A673 (cell line): ENCODE data around the gene ADAM10. TPM values are rescaled to one million over a fixed set of nuclear protein-coding genes. Genes with fewer than 3 reads are reported as not detected.

Source experiments
- BruUV-seq: library from RNA; stranded (reverse); fragments of 400-500 nt; replicated peaks from 2 replicates; lab custom pipeline; 2021; lab: Mats Ljungman, UMichigan
- CTCF ChIA-PET: fragments of 300-600 bp; sonication (Branson Sonifier 250); formaldehyde crosslinking; loops from one replicate; lab custom pipeline; 2022; ENCODE audit warnings: antibody characterized with exemption; lab: Charles Lee
- POLR2A ChIA-PET: fragments of 300-600 bp; sonication (Branson Sonifier 250); formaldehyde crosslinking; loops from one replicate; lab custom pipeline; 2022; ENCODE audit warnings: antibody characterized with exemption; ENCODE audit not compliant: low non-redundant PET; lab: Charles Lee
- DNase-seq: peaks from one replicate; pipeline ENCODE4 v3.0.0-alpha.2; 2015; ENCODE audit warnings: low spot score
- H3K27ac ChIP-seq: fragments of 200-600 bp; sonication (generic); 2 replicates; pipeline ENCODE4 v1.5.1; 2016; ENCODE audit warnings: mixed run types, low read depth, mild to moderate bottlenecking, mixed read lengths, antibody characterized with exemption, low read length; ENCODE audit not compliant: poor library complexity, severe bottlenecking
- H3K27me3 ChIP-seq: fragments of 200-600 bp; sonication (generic); replicated peaks from 2 replicates; pipeline ENCODE4 v1.6.1; 2017; ENCODE audit warnings: mixed run types, low read depth, mild to moderate bottlenecking, mixed read lengths, antibody characterized with exemption, low read length; ENCODE audit not compliant: insufficient read depth, poor library complexity
- H3K36me3 ChIP-seq: fragments of 200-600 bp; sonication (generic); 2 replicates; pipeline ENCODE4 v1.6.1; 2016; ENCODE audit warnings: mixed run types, mild to moderate bottlenecking, mixed read lengths, antibody characterized with exemption, low read length; ENCODE audit not compliant: insufficient read depth, poor library complexity, severe bottlenecking
- H3K4me1 ChIP-seq: fragments of 200-600 bp; sonication (generic); 2 replicates; pipeline ENCODE4 v1.6.1; 2017; ENCODE audit warnings: mixed run types, mild to moderate bottlenecking, mixed read lengths, antibody characterized with exemption, low read length; ENCODE audit not compliant: insufficient read depth, poor library complexity, severe bottlenecking
- H3K4me3 ChIP-seq: fragments of 200-600 bp; sonication (generic); 2 replicates; pipeline ENCODE4 v1.5.1; 2016; ENCODE audit warnings: low read depth, mixed run types, mild to moderate bottlenecking, mixed read lengths, low read length; ENCODE audit not compliant: poor library complexity, severe bottlenecking
- H3K9me3 ChIP-seq: fragments of 200-600 bp; sonication (generic); 2 replicates; pipeline ENCODE4 v1.6.1; 2016; ENCODE audit warnings: mixed run types, low read depth, mild to moderate bottlenecking, mixed read lengths, antibody characterized with exemption, low read length; ENCODE audit not compliant: poor library complexity, severe bottlenecking
- CTCF ChIP-seq: fragments of 300-800, 200-600 bp; sonication (generic); conservative IDR thresholded peaks from 2 replicates; pipeline ENCODE4 v1.5.1; 2017; ENCODE audit warnings: low read depth, mild to moderate bottlenecking, antibody characterized with exemption, low read length, moderate library complexity, mixed read lengths
- EZH2 ChIP-seq: fragments of 200-600 bp; sonication (generic); IDR thresholded peaks from 2 replicates; pipeline ENCODE4 v1.6.1; 2017; ENCODE audit warnings: borderline replicate concordance, low read depth, mild to moderate bottlenecking, mixed read lengths, antibody characterized with exemption, low read length; ENCODE audit not compliant: poor library complexity, severe bottlenecking
- intact Hi-C: fragments of 100-400 bp; cut with micrococcal nuclease; formaldehyde crosslinking; loops from one replicate; pipeline ENCODE4 v1.10.0; 2022; ENCODE audit not compliant: unreplicated experiment
- total RNA-seq: library from RNA; stranded (reverse); gene quantifications from 2 replicates; pipeline ENCODE4 v1.2.3, GENCODE V29; 2021

Gene ADAM10
- total RNA-seq, 1 experiment from 2014 or later, result 130 TPM

- Histone ChIP-seq H3K4me1 (no peaks in the 10 kb centered on the region), H3K9me3 (no peaks in the 10 kb centered on the region), H3K27me3 (no peaks in the 10 kb centered on the region), H3K27ac (no peak overlapping the region), H3K4me3 (no peak overlapping the region), H3K36me3 (no peaks in the 10 kb centered on the region)
- intact Hi-C loops, result no loop called here
- CTCF ChIA-PET, result no interaction called here
- POLR2A ChIA-PET, result no interaction called here
- no TSS peak for BruUV-seq
- DNase-seq, result no peak
- no peak for TF ChIP-seq EZH2
- no peak for TF ChIP-seq CTCF
These were observed 202.6 kb downstream of the ADAM10 start for GRCh38 chr15:58546635-58547627.

GRCh38 chr15:58546066-58546591 lies 203.4 kb downstream of the ADAM10 start:
- no peaks in the 10 kb centered on the region for H3K4me1 ChIP-seq
- POLR2A ChIA-PET, result no interaction called here
- H3K9me3 ChIP-seq, result no peaks in the 10 kb centered on the region
- H3K4me3 ChIP-seq, result no peak overlapping the region
- CTCF ChIA-PET, result no interaction called here
- DNase-seq, result no peak
- no peak overlapping the region for H3K27ac ChIP-seq
- no peaks in the 10 kb centered on the region for H3K36me3 ChIP-seq
- BruUV-seq, result no TSS peak
- TF ChIP-seq EZH2 (no peak), CTCF (no peak)
- no peaks in the 10 kb centered on the region for H3K27me3 ChIP-seq
- intact Hi-C loops, result no loop called here

GRCh38 chr15:58545307-58546065 lies 204.0 kb downstream of the ADAM10 start:
- BruUV-seq, result no TSS peak
- DNase-seq, result no peak
- Histone ChIP-seq H3K9me3 (no peaks in the 10 kb centered on the region), H3K27ac (no peak overlapping the region), H3K4me3 (no peak overlapping the region), H3K36me3 (no peaks in the 10 kb centered on the region), H3K27me3 (no peaks in the 10 kb centered on the region), H3K4me1 (no peaks in the 10 kb centered on the region)
- CTCF ChIA-PET, result no interaction called here
- TF ChIP-seq CTCF (no peak), EZH2 (no peak)
- POLR2A ChIA-PET, result no interaction called here
- intact Hi-C loops, result no loop called here
